ENCODE measurements around the gene UBAC1.

The UBAC1 gene

DNA sequence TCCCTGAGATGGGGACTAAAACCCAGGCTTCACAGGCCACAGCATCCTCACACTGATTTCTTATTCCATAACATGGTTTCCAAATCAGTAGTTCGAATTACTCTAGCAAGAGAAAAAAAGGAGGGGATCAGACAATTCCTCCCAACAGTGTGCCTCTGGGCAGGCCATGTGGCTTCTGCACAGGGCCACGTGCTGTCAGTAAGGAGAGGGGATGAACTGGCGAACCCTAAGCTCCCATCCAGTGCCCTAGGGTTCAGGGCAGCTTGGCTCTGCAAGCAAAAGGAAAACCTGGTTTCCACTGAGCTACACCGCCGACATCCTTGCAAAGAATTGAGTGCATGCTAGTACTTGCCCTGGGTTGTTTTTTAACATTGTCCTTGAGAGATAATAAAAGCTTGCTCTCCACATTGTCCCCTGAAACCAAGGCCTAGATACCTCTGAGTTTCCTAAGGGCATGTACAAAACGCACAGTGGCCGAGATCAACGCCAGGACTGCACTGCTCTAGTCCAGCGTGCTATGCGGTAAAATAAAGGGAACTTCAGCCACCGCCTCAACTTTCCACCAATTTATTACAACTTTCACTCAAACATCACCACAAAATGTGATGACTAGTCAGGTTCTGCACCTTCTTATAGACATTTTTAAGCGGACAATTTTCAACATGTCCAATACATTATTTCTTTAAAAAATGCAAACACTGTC, 58.4 kb downstream of the UBAC1 start:
- no peak for TF ChIP-seq EP300 (IDR thresholded peaks at IDR 0.05; ENCODE audit: borderline replicate concordance)
- no peak for TF ChIP-seq CREB1 (IDR thresholded peaks at IDR 0.05; ENCODE audit: low read depth)

DNA sequence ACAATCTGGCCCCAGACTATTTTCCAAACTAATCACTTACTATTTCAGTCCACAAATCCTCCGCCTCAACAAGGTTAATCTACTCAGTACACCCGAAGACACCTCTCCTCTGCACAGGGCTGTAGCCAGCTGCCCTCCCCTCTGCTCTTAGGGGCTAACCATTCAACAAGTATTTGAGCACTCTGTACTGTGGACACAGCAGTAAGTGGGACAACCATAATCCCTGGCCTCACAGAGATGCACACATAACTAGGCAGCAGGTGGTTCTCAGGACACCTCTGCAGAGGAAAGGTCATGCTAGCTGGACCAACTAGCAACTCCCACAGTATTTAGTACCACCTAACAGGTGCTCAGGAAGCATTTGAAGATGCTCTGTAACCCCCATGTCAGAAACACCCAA, 59.3 kb downstream of the UBAC1 start:
- TF ChIP-seq EP300 (IDR thresholded peaks at IDR 0.05; ENCODE audit: borderline replicate concordance): no peak
- no peak for TF ChIP-seq CEBPB (IDR thresholded peaks at IDR 0.05)
- TF ChIP-seq TEAD4 (IDR thresholded peaks at IDR 0.05): no peak
- TF ChIP-seq RAD21 (IDR thresholded peaks at IDR 0.05; ENCODE audit: low read depth): no peak
- no peak for TF ChIP-seq ZBTB7A (IDR thresholded peaks at IDR 0.05; ENCODE audit: low read depth)
- TF ChIP-seq, protein P1, sequence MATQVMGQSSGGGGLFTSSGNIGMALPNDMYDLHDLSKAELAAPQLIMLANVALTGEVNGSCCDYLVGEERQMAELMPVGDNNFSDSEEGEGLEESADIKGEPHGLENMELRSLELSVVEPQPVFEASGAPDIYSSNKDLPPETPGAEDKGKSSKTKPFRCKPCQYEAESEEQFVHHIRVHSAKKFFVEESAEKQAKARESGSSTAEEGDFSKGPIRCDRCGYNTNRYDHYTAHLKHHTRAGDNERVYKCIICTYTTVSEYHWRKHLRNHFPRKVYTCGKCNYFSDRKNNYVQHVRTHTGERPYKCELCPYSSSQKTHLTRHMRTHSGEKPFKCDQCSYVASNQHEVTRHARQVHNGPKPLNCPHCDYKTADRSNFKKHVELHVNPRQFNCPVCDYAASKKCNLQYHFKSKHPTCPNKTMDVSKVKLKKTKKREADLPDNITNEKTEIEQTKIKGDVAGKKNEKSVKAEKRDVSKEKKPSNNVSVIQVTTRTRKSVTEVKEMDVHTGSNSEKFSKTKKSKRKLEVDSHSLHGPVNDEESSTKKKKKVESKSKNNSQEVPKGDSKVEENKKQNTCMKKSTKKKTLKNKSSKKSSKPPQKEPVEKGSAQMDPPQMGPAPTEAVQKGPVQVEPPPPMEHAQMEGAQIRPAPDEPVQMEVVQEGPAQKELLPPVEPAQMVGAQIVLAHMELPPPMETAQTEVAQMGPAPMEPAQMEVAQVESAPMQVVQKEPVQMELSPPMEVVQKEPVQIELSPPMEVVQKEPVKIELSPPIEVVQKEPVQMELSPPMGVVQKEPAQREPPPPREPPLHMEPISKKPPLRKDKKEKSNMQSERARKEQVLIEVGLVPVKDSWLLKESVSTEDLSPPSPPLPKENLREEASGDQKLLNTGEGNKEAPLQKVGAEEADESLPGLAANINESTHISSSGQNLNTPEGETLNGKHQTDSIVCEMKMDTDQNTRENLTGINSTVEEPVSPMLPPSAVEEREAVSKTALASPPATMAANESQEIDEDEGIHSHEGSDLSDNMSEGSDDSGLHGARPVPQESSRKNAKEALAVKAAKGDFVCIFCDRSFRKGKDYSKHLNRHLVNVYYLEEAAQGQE (IDR thresholded peaks at IDR 0.05; ENCODE audit: low read depth): no peak
- TF ChIP-seq EGR1 (IDR thresholded peaks at IDR 0.05): no peak
- TF ChIP-seq, protein P2, sequence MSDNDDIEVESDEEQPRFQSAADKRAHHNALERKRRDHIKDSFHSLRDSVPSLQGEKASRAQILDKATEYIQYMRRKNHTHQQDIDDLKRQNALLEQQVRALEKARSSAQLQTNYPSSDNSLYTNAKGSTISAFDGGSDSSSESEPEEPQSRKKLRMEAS (IDR thresholded peaks at IDR 0.05): no peak

DNA sequence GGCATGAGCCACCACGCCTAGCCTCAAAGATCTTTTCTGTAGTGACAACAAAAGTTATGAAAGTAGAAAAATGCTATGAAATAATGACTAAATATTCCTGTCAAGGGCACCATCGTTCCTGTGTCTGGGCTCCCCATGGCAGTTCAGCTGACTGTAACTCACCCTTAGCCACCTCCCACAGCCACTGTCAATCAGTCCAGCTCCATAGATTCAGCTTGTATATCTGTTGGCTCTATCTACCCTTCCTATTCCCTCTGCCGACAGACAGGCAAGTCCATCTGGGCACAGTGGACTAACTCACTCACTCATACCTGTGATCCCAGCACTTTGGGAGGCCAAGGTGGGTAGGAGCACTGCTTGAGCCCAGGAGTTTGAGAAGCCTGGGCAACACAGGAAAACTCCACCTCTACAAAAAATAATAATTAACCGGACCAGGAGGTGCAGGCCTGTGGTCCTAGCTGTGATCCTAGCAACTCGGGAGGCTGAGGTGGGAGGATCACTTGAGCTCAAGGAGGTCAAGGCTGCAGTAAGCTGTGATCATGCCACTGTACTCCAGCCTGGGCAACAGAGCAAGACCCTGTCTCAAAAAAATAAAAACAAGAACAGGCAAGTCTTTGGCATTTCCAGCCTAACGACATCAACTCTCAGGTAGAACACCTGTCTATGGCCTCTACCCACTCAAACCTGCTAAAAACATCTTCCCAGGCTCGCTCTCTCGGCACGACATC, 60.0 kb downstream of the UBAC1 start:
- TF ChIP-seq EGR1 (IDR thresholded peaks at IDR 0.05) (no peak), FOXM1 (IDR thresholded peaks at IDR 0.05; ENCODE audit: borderline replicate concordance, low read depth) (no peak), EP300 (IDR thresholded peaks at IDR 0.05; ENCODE audit: borderline replicate concordance) (no peak), RAD21 (IDR thresholded peaks at IDR 0.05; ENCODE audit: low read depth) (no peak), USF1 (IDR thresholded peaks at IDR 0.05) (no peak), CEBPB (IDR thresholded peaks at IDR 0.05) (no peak), ZBTB7A (IDR thresholded peaks at IDR 0.05; ENCODE audit: low read depth) (no peak), CREB1 (IDR thresholded peaks at IDR 0.05; ENCODE audit: low read depth) (no peak), NFIC (IDR thresholded peaks at IDR 0.05) (no peak), YY1 (IDR thresholded peaks at IDR 0.05; ENCODE audit: low read depth) (no peak)

- TF ChIP-seq, protein P2 (IDR thresholded peaks at IDR 0.05): no peak
- TF ChIP-seq EP300 (IDR thresholded peaks at IDR 0.05; ENCODE audit: borderline replicate concordance): no peak
- no peak for TF ChIP-seq CEBPB (IDR thresholded peaks at IDR 0.05)
- TF ChIP-seq TAF1 (IDR thresholded peaks at IDR 0.05; ENCODE audit: low read depth): no peak
- no peak for TF ChIP-seq ZBTB7A (IDR thresholded peaks at IDR 0.05; ENCODE audit: low read depth)
These were observed 62.4 kb downstream of the UBAC1 start for GRCh38 chr9:135898634-135899407.

- TF ChIP-seq, protein P1 (IDR thresholded peaks at IDR 0.05; ENCODE audit: low read depth): no peak
- TF ChIP-seq YY1 (IDR thresholded peaks at IDR 0.05; ENCODE audit: low read depth): no peak
- no peak for TF ChIP-seq TAF1 (IDR thresholded peaks at IDR 0.05; ENCODE audit: low read depth)
- no peak for TF ChIP-seq USF1 (IDR thresholded peaks at IDR 0.05)
- no peak for TF ChIP-seq RAD21 (IDR thresholded peaks at IDR 0.05; ENCODE audit: low read depth)
- no peak for TF ChIP-seq EP300 (IDR thresholded peaks at IDR 0.05; ENCODE audit: borderline replicate concordance)
- no peak for TF ChIP-seq FOXM1 (IDR thresholded peaks at IDR 0.05; ENCODE audit: borderline replicate concordance, low read depth)
- TF ChIP-seq, protein P2 (IDR thresholded peaks at IDR 0.05): no peak
- no peak for TF ChIP-seq CREB1 (IDR thresholded peaks at IDR 0.05; ENCODE audit: low read depth)
- TF ChIP-seq TCF12 (IDR thresholded peaks at IDR 0.05; ENCODE audit: low read depth): no peak
- TF ChIP-seq EGR1 (IDR thresholded peaks at IDR 0.05): no peak
- no peak for TF ChIP-seq CEBPB (IDR thresholded peaks at IDR 0.05)
- no peak for TF ChIP-seq TEAD4 (IDR thresholded peaks at IDR 0.05)
- TF ChIP-seq NFIC (IDR thresholded peaks at IDR 0.05): no peak
- no peak for TF ChIP-seq ZBTB7A (IDR thresholded peaks at IDR 0.05; ENCODE audit: low read depth)
These were observed 64.5 kb downstream of the UBAC1 start for GRCh38 chr9:135896626-135897025.

Data from Ishikawa (cell line).